Activated naive CD4-positive, alpha-beta T cell treated with Interleukin-2 at 50 U/mL for 16 hours (primary cell): ENCODE data around the gene KRT6A.

Experiments
- DNase-seq: peaks from one replicate; pipeline ENCODE4 v3.0.0-alpha.2; 2020

The KRT6A gene

GRCh38 chr12:52493172-52493571 lies at the start of gene KRT6A:
Gene KRT6A (minus strand): TSS chr12:52493257. CDS start chr12:52493188, 69 bp downstream.
- DNase-seq: no peak

GRCh38 chr12:52542157-52542556 lies 49.1 kb upstream of the KRT6A start:
- DNase-seq: no peak

GRCh38 chr12:52541709-52542108 lies 48.7 kb upstream of the KRT6A start:
- DNase-seq: no peak

DNA sequence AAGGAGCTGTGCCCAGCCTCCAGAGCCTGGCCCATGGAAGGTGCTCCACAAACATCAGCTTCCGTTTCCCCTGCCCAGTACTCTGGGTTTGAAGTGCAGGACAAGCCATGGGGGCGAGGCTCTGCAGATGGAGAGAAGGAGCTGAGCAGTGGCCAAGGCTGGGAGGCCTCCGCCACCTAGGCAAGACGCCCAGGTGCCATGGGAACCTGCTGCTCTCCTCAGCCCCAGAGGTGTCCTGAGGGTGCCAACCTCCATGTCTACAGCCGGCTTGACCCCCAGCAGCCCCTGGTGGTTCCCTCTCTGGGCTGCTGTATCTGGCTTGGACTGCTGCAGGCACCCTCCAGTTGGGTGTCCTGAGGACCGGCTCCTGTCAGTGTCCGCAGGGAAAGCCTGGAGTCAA lies 47.5 kb upstream of the KRT6A start:
- DNase-seq: no peak

DNA sequence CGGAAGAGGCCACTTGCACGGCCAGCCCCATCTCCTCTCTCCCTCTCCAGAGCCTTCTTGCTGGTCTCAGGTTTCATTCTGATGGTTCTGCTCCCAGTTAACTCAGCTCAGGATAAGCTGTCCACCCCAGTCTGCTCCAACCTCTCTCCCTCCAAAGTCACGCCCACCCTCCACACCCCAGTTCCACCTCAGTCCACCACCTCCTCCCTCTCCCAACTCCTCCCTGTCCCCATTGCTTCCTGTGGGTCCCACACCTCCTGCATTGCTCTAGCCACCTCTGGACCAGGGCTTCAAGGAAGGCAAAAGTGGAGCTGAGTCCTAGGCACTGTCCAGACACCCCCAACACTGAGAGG lies 46.7 kb upstream of the KRT6A start:
- no peak for DNase-seq

DNA sequence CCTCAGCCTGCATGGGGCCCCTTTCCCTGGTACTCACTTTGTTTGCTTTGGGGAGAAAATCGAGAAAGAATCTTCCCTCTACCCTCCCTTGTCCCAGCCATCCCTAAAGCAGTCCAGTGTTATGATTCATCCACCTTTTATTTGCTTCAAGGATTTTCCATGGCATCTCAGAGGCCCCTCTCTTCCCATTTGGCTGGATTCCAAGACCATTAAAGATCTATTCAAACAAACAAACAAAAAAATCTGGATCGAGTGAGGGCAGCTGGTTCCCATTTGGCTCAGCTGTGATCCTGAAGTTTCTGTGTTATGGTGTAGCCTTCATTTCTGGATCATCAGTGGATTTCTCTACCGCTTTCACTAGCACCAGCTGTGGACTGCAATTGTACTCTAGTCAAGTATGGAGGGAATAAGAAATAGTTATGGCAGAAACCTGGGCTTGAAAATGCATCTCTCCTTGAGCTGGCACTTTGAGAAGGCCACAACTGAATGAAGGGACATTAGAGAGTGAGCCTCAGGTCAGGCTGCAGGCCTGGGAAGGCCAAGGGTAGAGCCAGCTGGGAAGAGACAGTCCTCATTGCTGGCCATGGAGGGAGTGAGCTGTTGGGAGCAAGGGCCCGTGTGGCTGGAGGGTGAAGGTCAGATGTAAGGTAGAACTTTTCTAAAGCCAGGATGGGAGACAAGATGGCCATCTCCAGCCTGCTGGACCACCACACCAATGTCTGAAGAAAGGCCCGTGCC lies 46.2 kb upstream of the KRT6A start:
- no peak for DNase-seq

- no peak for DNase-seq
These were observed 44.0 kb upstream of the KRT6A start for GRCh38 chr12:52537101-52537500.

DNA sequence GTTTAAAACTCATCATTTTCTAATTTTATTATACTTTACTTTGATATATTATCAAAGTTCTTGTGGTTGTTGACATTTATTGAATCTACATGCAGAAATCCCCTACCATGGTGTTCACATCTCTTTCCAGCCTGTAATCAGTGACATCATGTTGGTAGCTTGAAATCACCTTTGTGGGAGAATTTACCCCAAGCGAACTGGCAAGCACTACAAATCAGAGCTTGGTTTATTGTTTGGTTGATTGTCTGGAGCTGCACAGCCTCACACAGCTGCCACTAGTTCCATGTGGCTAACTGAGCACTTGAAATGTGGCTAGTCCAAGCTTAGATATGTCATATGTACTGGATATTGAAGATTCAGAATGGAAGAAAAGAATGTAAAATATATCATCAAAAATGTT lies 42.5 kb upstream of the KRT6A start:
- DNase-seq: no peak

DNA sequence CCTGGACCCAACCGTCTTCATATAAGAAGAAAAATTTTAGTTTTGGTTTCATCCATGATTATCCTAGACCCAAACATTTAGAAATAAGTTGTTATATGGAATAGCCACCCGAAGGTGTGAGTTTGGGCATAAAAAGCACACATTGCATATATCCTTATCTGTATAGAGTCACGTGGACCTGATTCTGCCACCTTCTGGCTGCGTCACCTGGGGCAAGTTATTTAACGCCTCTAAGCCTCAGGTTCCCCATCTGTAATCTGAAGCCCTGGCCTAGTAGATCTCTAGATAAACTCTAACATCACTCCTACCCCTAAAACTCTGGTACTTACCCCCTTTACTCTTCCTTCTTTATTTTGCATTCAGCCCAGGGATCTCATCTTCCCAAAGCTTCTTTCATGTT lies 41.4 kb upstream of the KRT6A start:
- no peak for DNase-seq

DNA sequence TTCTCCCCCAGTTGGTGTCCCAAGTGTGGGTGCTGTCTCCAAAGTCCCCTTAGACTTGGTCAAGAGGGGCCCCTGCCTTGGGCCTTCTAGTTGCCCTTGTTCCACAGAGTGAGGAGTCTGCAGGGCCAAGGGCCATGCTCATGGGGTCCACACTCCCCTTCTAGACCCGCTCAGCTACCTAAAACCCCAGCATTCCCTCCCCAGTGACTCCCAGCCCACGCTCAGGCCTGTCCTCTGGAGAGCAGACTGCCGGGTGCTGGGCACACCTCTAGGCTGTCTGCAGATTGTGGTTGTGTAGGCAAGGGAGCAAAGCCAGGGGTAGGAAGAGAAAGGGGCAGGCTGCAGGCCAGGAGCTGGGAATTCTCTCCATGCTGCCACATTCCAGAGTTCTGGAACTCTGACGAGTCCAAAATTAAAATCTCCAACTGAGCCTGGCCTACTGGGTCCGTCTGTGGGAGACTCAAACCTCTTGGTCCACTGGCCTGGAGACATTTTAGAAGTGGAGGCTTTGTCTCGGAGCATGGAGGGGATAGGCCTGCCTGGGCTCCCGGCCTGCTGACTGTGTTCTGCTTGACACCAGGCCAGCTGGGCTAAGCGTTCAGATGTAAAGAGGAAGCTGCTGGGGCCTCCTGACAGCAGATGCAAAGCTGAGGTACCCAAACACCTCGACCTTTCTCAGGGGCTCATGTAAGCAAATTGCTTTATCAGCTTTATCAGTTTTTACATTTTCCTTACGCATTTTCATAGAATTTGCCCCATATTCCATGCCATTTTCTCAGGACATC lies 40.8 kb upstream of the KRT6A start:
- no peak for DNase-seq

DNA sequence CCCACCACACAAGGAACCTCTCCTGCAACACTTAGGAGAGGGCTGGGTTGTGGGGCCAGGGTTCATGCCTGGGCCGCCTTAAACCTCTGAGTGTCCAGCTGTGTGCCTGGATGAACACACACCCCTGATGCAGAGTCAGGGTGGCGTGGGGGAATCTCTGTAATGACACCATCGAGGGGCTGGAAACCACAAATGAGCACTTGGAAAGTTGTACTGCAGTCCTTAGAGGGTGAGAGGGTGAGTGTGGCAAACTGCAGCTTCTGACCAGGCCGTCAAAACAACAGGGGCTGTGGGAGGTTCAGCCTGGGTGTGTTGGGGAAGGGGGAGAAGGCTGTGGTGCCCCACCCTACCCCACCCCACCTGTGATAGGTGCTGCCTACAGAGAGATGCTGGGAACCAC lies 39.6 kb upstream of the KRT6A start:
- no peak for DNase-seq

GRCh38 chr12:52531566-52532300 lies 38.7 kb upstream of the KRT6A start:
- DNase-seq: no peak

- DNase-seq: no peak
These were observed 37.8 kb upstream of the KRT6A start for GRCh38 chr12:52530905-52531304.

- no peak for DNase-seq
These were observed 37.3 kb upstream of the KRT6A start for GRCh38 chr12:52530366-52530765.

DNA sequence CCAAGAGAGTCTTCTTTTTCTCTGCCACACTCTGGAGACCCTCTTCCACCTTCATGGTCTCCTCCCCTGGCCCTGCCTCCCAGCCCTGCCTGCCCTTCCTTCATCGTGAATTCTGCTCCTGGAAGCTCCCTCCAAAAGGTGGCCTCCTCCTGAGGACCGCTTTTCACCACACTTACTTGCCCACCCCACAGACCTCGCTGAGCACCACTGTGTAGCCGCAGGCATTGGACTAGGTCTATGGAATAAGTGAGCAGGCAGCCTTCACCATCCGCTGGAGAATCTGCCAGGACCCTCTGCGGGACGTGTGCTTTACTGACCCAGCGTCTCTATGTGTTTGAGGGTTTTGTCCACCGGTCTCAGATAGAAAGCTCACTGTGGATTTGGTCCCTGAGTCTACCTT lies 36.8 kb upstream of the KRT6A start:
- no peak for DNase-seq

DNA sequence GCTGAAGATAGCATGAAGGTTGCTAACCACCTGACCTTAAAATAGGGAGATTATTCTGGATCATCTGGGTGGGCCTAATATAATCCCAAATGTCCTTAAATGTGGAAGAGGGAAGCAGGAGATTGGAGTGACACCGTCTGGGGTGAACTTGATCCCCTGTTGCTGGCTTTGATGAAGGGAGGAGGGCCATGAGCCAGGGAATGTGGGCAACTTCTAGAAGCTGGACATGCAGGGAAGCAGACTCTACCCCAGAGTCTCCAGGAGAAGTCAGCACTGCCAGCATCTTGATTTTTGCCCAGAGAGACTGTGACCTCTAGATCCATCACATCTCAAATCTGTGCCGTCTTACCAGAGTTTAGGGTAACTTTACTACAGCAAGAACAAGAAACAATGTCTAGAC lies 36.4 kb upstream of the KRT6A start:
- no peak for DNase-seq

DNA sequence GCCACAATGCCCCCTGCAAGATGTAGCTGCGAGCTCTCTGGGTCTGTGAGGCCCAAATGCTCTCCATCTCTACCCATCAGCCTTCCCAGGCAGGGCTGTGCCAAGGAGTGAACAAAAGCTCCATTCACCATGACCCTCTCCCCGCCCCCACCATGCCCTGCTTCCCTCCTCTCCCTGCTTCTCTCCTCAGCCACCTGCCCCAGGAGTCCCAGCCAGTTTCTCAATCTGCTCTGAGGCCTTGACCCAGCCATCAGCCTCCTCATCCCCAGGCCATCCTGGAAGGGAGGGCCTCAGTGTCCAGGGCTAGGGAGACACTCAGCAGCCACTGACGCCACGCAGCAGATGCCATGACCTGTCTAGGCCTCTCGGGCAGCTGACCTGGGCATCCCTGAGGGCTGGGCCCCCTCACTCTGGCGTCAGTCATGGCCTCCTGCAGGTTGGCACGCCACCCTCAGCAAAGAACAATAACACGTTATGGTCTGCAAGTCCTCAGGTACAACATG lies 35.6 kb upstream of the KRT6A start:
- DNase-seq: no peak

GRCh38 chr12:52527121-52527800 lies 34.2 kb upstream of the KRT6A start:
- DNase-seq: no peak

GRCh38 chr12:52526511-52526951 lies 33.5 kb upstream of the KRT6A start:
- no peak for DNase-seq

- DNase-seq: no peak
These were observed 32.8 kb upstream of the KRT6A start for GRCh38 chr12:52525661-52526499.

GRCh38 chr12:52524898-52525591 lies 32.0 kb upstream of the KRT6A start:
- no peak for DNase-seq
